DMS153 treated with DMSO at 0.1 percent for 48 hours (cell line): Measurements from ENCODE around the gene ADPRS.

Experiments
- DNase-seq: peaks from one replicate; lab custom pipeline; 2025; ENCODE audit not compliant: unreplicated experiment; lab: John Stamatoyannopoulos, UW

Gene ADPRS, protein sequence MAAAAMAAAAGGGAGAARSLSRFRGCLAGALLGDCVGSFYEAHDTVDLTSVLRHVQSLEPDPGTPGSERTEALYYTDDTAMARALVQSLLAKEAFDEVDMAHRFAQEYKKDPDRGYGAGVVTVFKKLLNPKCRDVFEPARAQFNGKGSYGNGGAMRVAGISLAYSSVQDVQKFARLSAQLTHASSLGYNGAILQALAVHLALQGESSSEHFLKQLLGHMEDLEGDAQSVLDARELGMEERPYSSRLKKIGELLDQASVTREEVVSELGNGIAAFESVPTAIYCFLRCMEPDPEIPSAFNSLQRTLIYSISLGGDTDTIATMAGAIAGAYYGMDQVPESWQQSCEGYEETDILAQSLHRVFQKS

DNA sequence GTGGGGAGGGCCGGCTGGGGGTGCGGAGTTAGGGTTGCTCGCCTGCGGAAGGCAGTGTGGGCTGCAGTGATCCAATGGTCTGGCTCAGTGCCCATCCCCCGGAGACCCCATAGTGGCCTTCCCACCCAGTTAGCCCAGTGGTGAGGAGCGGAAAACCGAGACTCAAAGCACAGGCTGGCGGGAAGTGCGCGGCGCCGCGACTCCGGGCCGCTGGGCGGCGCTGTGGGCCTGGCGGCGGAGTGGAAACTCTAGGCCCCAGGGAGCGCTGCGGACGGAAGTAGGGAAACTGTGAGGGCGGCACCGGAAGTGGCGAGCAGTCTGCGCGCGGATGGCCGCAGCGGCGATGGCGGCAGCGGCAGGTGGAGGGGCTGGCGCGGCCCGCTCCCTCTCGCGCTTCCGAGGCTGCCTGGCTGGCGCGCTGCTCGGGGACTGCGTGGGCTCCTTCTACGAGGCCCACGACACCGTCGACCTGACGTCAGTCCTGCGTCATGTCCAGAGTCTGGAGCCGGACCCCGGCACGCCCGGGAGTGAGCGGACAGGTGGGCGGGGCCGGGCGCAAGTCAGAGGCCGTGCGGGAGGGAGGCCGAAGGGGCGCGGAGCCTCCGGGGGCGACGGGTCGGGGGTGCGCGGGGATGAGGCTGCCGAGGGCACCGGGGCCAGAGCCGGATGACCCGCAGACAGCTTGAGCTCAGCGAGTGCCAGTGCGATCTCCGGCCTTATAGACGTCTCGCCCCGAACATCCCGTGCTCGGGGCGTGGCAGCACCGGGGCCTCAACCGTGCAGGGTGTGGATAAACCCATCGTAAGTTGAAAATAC, at the start of gene ADPRS:
Gene ADPRS, plus strand, starts transcription at position 316 of the 816 bp plus-strand sequence. Its CDS starts 13 bp downstream, at position 329.
- DNase-seq: peak; percentile 98

DNA sequence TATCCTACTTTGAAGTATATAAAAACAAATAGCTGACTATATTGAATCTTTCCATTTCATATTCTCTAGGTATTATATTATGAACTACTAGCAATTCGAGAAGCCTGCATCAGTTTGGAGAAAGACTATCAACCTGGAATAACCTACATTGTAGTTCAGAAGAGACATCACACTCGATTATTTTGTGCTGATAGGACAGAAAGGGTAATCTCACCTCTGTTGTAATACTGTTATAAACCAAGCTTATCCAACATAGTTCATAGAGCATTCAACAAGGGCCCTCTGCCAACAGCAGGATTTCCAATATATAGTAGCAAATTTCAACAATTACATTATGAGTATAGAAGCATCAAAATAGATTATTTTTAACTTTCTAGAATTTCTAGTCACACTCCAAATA, 48.5 kb upstream of the ADPRS start:
- no peak for DNase-seq

DNA sequence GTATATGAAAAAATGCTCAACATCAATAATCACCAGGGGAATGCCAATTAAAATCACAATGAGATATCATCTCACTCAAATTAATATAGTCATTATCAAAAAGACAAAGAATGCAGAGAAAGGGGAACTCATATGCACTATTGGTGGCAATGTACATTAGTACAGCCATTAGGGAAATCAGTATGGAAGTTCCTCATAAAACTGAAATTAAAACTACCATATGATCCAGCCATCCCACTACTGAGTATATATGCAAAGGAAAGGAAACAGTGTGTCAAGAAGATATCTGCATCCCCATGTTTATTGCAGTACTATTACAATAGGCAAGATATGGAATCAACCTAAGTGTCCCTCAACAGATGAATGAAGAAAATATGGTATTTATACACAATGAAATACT, 36.9 kb upstream of the ADPRS start:
- DNase-seq: no peak

DNA sequence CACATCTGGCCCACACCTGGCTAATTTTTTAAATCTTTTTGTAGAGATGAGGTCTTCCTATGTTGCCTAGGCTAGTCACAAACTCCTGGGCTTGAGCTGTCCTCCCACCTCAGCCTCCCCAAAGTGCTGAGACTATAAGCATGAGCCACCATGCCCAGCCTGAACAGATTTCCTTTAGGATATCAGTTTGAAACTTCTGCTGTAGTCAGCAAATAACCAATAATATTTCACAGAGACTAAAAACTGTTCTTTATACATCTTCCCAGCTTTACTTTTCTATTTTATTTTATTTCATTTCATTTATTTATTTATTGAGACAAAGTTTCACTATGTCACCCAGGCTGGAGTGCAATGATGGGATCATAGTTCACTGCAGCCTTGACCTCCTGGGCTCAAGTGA, 34.7 kb upstream of the ADPRS start:
- no peak for DNase-seq

DNA sequence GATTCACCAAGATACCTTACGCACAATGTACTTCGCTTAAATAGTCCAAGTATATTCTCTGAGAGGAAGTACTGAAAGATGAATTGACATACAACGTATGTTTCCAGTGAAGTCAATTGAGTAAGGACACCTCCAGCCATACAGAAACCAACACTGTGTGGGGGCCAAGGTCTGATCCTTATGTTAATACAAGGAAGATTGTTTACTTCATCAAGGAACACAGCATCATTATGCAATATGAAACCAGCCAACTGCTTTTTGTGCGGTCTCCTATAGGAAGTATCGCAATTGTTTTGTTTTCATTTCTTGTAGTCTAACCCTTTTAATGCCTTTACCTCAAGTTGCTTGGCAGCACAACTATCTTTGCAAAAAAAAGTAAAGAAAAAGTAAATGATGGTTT, 33.0 kb upstream of the ADPRS start:
- no peak for DNase-seq

DNA sequence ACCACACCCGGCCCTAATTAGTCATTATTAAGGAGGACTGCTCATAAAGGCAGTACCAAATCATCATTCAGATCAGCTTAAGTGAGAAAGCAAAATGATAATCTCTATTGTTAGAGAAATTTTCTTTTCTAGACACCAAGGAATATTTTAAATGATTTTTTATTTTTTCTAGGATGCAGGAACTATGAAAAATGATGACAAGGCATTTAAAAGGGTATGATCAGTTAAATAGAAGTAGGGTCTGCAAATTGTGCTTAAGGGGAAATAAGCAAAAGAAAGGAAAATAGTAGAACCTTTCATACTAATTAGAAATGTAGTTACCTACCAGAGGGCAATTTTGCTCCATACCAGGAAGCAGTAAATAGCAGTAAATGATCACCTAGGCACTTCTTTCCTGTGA, 26.4 kb upstream of the ADPRS start:
- no peak for DNase-seq

DNA sequence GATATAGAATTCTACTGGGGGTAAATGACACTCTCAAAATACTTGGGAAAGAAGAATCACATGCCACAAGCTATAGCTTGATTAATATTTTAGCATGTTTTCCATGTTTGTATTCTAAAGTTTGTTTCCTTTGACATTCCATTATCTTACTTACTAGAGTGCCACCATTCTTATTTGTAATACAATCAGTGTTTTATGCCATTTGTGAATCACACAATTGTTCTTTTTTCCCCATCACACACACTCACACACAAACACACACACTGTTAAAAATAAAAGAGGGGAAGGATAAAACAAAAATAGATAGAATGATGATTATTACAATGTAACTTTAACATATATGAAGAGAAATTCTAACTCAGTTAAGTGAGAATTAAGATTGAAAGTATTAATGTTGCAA, 20.8 kb upstream of the ADPRS start:
- no peak for DNase-seq

DNA sequence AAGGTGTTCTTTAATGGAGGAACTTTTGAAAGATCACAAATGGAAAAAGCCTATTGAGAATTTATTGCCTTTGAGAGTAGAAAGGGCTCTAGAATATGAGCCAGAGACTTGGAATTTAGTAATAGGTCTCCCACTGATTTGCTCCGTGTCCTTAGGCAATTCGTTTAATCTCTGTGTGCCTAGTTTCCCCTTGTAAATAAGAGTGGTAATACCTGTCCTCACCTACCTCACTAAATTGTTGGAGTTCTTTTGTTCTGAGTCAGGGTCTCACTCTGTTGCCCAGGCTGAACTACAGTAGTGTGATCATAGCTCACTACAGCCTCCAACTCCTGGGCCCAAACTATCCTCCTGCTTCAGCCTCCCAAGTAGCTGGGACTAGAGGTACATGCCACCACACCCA, 19.8 kb upstream of the ADPRS start:
- no peak for DNase-seq

DNA sequence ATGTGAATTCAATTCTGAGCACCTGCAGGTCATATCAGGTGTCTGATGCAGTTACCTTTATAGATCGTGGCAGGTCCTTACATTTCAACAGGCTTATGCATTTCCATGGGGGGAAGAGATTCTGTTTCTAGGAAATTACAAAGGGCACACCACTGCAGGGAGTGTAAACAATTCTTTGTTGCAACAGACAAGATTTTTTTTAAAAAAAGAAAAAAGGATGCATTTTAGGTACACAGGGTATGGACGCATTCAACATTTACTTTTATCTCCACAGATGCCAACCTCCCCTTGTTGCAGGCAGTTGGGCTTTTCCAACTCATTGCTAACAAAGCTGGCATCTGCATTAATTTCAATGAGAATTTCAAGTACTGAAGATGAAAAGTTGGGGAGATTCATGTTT, 18.3 kb upstream of the ADPRS start:
- no peak for DNase-seq

DNA sequence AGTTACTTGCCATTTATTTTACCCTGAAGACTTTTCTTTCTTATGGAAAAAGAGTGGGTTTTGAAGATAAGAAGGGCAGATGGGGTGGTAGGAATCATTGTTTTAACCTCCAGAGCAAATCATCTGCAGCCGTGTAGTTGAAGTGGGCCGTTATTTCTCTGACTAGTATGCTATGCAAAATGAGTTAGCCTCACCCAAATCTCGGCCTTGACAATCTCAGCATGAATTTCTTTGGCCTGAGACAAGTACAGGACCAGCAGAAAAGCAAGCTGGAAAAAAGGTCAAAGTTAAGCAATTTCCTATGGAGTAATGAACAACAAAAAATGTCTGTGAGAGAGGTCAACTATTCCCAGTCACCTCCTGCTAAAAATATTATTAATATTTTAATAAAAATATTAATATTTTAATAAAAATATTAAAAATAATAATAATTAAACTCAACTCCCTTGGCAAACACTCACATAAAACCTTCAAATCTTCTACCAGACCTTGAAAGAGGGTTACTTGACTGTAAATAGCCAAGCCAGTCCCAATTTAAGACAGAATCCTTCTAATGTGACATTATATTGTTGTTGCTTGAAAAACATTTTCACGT, 11.6 kb upstream of the ADPRS start:
- DNase-seq: no peak

DNA sequence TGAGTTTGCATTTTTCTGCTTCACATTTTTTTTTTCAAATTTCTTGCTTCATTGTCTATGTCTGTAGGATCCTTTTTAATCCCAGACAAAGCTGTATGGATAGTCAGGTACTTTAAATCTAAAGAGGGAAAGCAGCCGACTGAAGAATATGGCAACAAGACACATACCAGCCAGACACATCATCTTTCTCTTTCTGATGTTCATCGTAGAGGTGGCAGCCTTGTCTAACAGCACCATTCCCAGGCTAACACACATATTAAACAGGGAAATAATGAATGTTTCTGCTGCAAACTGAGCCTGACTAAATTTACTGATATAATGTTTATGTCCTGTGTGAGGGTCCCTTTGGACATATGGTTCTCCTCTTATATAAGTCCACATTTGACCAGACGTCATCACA, 8.5 kb upstream of the ADPRS start:
- DNase-seq: no peak

DNA sequence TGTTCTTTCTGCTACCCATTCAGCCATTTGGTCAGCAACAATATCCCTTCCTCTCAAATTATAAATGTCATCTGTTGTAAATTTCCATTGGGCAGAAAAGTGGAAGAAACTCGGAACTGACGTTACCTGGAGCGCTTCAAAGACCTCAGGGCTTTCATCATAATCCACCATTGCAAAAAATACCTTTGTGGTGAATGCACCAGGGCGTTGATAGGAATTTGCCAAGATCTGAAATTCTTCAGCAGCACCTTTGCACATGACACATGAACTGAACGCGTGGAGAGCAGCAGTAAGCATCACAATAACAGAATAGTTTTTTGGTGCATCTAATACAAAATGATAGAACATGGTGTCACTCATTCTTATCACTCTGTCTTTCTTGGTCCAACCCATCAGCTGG, 7.9 kb upstream of the ADPRS start:
- no peak for DNase-seq

DNA sequence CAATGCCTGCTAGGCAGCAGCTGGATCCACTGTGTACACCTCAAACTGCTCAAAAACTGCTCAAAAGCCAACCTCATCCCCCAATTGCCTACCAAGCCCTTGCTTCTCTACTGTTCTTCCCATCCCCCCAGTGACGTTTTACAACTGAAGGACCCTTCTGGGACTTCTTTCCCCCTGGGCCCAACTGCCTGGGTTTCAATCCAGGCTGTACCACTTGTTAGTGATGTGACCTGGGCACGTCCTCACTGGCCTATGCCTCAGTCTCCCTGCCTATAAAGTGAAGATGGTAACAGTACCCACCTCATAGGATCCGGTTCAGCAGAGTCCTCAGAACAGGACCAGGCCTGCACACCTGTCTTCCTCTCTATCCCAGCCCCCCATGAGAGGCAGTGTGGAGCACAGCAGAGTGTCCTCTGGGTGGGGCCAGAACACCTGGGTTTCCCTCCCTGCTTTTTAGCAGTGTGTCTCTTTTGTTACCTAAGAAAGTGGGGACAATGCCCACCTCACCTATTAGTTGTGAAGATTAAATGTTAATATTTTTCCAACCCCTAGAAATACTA, 6.7 kb upstream of the ADPRS start:
- DNase-seq: no peak

DNA sequence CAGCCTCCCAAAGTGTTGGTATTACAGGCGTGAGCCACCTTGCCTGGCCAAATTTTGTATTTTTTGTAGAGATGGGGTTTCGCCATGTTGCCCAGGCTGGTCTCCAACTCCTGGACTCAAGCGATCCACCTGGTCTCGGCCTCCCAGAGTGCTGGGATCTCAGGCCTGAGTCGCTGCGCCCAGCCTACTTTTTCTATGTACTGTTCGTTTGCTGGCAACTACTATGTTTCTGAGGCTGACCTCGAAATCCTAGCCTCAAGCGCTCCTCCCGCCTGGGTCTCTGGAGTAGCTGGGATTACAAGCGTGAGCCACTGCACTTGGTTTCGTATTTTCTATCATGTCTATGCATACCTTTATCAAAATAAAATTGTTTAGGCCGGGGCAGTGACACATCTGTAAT, 5.5 kb upstream of the ADPRS start:
- DNase-seq: no peak

DNA sequence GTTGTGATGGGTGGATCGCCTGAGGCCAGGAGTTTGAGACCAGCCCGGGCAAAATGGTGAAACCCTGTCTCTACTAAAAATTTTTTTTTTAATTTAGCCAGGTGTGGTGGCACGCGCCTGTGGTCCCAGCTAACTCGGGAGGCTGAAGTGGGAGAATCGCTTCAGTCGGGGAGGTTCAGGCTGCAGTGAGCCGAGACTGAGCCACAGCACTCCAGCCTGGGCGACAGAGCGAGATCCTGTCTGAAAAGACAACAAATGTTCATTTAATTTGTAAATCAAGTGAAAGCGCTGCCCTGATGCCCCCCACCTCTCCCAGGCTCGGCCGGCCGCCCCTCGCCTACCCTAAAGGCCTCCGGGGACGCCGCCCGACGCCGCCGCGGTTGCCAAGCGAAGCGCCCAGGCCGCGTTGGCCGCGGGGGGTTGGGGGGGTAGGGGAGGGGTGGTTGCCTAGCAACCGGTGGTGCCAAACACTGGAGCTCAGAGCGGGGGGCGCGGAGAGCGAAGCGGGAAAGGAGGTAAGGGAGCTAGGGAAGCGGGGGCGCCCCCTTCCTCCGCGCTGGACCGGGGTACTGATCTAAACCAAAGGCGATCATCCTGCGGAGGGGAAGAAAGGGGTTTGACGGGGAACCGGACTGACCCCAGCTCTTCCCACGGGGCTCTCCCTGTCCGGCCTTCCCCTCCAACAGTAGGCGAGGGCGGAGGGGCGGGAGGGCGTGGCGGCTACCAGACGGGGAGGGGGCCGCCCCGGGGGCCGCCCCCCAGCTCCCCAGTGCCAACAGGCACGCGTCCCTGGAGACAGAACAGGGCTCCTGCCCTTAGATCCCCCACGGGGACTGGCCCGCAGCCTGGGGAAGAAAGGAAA, 4.8 kb upstream of the ADPRS start, which contains the start of gene TEKT2:
Gene TEKT2, plus strand, starts transcription at position 460 of the 862 bp plus-strand sequence. CDS start 828 bp downstream, outside the sequence.
- DNase-seq: peak; percentile 80

DNA sequence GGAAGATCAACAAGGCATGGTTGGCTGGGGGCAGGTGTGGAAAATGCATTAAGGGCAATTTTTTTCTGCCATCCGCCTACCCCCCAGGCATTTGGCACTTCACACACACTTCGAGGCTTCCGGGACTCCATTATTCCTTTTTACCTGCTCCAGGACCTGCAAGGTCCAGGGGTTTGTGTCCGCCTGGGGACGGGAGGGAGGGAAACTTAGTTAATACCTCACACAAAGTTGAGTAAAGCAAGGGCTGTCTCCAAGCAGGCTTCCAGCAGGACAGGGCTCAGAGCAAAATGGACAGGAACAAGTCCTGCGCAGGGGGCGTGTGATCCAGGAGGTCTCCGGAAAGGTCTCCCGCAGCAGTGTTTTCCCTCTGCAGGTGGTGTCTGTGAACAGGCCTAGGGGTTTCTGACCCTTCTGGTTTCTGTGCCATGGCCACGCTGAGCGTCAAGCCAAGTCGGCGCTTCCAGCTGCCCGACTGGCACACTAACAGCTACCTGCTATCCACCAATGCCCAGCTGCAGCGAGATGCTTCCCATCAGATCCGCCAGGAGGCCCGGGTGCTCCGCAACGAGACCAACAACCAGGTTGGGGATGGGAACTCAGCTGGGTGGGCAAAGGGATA, 4.1 kb upstream of the ADPRS start:
- no peak for DNase-seq

DNA sequence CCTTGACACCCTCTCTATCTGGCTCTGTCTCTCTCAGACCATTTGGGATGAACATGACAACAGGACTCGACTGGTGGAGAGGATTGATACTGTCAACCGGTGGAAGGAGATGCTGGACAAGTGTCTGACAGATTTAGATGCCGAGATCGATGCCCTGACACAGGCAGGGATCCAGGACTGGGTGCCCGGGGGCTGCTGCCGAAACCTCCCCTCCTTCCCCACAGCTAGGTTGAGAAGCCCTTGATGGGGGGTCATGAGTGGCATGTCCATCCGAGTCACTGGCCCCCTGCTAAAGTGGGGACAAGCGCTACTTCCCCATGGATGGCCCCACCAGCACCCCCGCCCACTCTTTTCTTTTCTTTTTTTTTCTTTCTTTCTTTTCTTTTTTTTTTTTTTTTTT, 3.6 kb upstream of the ADPRS start:
- DNase-seq: no peak

DNA sequence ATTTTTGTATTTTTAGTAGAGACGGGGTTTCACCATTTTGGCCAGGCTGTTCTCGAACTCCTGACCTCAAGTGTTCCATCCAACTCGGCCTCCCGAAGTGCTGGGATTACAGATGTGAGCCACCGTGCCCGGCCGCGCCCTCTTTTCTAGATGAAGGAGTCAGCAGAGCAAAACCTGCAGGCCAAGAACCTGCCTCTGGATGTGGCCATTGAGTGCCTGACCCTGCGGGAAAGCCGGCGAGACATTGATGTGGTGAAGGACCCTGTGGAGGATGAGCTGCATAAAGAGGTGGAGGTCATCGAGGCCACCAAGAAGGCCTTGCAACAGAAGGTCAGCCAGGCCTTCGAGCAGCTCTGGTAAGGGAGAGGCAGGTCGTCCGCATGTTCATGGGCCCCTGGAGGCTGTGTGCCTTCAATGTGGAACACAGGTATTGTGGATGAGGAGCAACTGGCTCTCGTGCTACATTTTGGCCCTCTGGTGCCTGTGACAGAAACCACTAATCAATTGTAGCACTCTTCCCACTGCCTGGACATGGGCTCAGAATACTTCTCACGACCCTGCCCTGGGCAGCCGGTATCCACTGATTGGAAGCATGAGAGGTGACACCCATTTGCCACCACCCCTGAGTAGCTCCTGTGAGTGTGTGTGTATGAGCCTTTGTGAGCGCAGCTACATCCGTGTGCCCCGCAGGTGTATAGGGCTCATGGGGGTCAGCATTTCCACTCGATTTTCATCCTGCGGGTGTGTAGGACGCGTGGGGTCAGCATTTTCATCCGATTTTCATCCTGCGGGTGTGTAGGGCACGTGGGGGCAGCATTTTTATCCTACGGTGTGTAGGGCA, 2.8 kb upstream of the ADPRS start:
- DNase-seq: no peak

DNA sequence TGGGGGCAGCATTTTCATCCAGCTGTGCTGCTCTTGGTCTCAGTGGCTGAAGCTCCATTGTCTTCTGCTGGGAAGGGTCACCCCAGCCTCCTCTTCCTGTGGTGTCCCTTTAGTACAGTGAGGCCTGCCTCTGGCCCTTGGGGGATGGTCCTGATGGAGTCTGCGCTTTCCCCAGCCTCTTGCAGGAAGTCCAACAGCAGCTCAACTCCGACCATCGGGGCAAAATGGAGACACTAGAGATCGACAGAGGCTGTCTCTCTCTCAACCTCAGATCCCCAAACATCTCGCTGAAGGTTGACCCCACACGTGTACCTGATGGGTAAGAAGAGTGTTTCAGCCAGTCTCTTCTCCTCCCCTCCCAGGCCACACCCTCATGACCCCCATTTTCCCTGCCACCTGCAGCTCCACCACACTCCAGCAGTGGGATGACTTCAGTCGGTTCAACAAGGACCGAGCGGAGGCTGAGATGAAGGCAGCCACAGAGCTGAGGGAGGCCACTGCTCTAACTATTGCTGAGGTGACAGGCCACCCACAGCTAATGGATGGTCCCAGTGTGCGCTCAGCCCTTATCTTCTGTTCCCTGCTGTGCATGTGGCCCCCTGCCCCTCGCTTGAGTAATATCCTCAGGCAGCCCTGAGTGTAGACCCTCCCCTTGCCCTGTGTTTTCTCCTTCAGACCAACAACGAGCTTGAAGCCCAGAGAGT, 2.0 kb upstream of the ADPRS start:
- DNase-seq: no peak
